Measurements from ENCODE around the gene AGT.

The AGT gene

DNA sequence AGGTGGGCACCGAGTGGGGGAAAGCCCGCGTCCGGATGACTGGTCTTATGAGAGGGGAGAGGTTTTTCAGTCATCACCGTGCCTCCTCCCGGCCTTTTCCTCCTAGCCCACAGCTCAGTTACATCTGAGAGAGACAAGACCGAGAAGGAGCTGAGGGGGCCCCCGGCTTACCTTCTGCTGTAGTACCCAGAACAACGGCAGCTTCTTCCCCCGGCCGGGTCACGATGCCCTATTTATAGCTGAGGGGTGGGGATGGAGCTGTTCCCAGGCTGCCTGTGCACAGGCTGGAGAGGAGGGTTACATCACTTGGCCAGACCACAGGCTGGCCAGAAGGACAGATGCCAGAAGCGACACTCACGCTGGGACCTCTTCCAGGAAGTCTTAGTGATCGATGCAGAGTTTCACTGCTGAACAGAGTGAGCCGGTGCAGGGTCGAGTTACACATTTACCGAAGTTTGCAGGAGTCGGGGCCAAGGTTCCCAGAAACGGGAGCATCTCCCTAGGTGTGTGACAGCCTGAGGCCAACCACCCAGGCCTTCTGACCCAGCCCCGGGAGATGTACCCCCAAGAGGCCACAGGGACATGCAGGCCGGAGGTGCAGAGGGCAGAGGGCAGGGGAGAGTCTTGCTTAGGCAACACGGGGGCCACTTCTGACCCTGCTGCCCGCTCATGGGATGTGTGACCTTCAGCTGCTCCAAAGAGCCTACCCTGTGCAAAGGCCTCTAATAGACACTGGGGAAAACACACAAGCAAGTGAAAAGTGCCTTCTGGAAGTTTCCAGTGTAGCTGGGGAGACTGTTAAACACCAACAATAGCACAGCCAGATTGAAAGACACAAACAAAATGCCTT is at the start of gene AGT:
TSS of gene AGT (minus strand) at position 208 of the 850 bp plus-strand sequence. CDS start 3,299 bp downstream, outside the sequence.
- DNase-seq: no peak

- DNase-seq: no peak
Measured at GRCh38 chr1:230761443-230762167, 47.7 kb upstream of the AGT start.

- no peak for DNase-seq
Measured at GRCh38 chr1:230760360-230760827, 46.5 kb upstream of the AGT start.

GRCh38 chr1:230759369-230760065 is 45.6 kb upstream of the AGT start:
- DNase-seq: no peak

GRCh38 chr1:230758709-230759368 is 44.9 kb upstream of the AGT start:
- DNase-seq: peak; percentile 20

- DNase-seq: no peak
Measured at GRCh38 chr1:230757856-230758708, 44.2 kb upstream of the AGT start.

GRCh38 chr1:230754796-230755195 is 40.9 kb upstream of the AGT start:
- no peak for DNase-seq

GRCh38 chr1:230753586-230754251 is 39.8 kb upstream of the AGT start:
- DNase-seq: no peak

- no peak for DNase-seq
Measured at GRCh38 chr1:230753191-230753585, 39.3 kb upstream of the AGT start.

- DNase-seq: peak; percentile 24
Measured at GRCh38 chr1:230752407-230752806, 38.5 kb upstream of the AGT start.

GRCh38 chr1:230750986-230751625 is 37.2 kb upstream of the AGT start:
- DNase-seq: no peak

- DNase-seq: no peak
Measured at GRCh38 chr1:230750576-230750975, 36.7 kb upstream of the AGT start.

GRCh38 chr1:230749635-230750034 is 35.7 kb upstream of the AGT start:
- no peak for DNase-seq

GRCh38 chr1:230749150-230749549 is 35.2 kb upstream of the AGT start:
- no peak for DNase-seq

- no peak for DNase-seq
Measured at GRCh38 chr1:230747890-230748800, 34.2 kb upstream of the AGT start.

- no peak for DNase-seq
Measured at GRCh38 chr1:230747127-230747730, 33.3 kb upstream of the AGT start, which contains the start of gene CAPN9. CAPN9 (plus strand) TSS chr1:230747388; CDS start chr1:230747497, 109 bp downstream.

GRCh38 chr1:230746617-230747016 is 32.7 kb upstream of the AGT start:
- DNase-seq: no peak

- DNase-seq: no peak
Measured at GRCh38 chr1:230745071-230745470, 31.1 kb upstream of the AGT start.

DNA sequence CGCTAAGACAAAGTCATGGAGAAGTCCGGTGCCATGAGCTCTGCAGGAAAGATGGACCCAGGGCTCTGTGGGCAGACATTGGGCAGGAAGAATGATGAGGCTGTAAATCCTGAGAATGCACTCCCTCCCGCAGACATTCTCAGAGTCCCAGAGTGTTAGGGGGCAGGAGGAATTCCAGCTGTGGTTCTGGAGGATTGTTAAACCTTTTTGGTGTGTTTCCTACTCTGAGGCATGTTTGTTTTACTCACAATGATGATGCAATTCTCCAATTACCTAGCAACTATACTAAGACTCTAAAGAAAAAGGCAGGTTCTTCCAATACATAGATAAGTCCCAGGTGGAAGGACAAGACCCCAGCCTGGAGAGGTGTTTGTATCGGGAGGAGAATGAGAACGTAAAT is 30.5 kb upstream of the AGT start:
- no peak for DNase-seq
